ENCODE data around the gene PPP2CA.

GRCh38 chr5:134273642-134274395 lies 47.9 kb upstream of the PPP2CA start:
- no peak for TF ChIP-seq PATZ1 (CRISPR knock-in tag; IDR thresholded peaks at IDR 0.05; ENCODE audit: borderline replicate concordance)
- TF ChIP-seq ZNF565 (CRISPR knock-in tag; conservative IDR thresholded peaks at IDR 0.05; ENCODE audit: low read depth) = no peak
- TF ChIP-seq SNAI2 (CRISPR knock-in tag; IDR thresholded peaks at IDR 0.05) = no peak
- TF ChIP-seq ZFP30 (CRISPR knock-in tag; IDR thresholded peaks at IDR 0.05) = no peak
- TF ChIP-seq ESRRG (CRISPR knock-in tag; IDR thresholded peaks at IDR 0.05) = no peak

All from SK-N-SH treated with all-trans-retinoic acid at 6 μM for 48 hours (cell line).